ENCODE measurements around the gene POLE2.

The POLE2 gene

DNA sequence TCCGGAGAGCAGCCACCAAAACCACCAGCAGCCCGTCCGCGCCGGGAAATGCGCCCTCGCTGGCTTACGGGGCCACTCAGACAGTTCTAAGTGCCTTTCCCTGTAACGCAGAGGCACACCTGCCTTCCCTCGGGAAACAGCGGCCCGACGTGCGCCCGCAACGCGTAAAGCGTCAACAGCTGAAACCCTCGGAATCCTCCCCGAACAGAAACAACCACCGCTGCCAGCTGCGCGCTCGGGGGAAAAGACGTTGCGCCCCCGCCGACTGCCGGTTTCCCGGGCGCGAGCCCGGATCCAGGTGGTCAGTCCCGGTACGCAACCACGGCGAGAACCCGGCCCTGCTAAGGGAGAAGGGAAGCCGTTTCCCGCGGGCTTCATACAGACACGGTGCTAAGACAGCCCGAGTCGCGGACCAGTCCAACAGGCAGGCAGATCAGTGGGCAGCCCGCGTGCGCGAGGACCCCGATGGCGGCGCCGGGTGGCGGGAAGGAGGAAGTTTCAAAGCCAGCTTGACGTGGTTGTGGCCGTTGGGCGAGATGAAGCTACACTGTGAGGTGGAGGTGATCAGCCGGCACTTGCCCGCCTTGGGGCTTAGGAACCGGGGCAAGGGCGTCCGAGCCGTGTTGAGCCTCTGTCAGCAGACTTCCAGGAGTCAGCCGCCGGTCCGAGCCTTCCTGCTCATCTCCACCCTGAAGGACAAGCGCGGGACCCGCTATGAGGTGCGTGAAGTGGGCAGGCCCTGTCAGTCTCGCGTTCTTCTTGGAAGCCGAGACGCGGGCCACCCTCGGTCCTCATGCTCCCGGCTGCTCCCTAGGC is 89.3 kb downstream of the POLE2 start, which contains the start of gene LRR1:
Gene LRR1 (plus strand): TSS at position 456 of the 816 bp plus-strand sequence. CDS start 81 bp downstream, at position 537.
- Histone ChIP-seq H2BK120ac (ENCODE audit: low read depth, low read length) (peak within 1 kb of the TSS; percentile 59), H2AK5ac (ENCODE audit: low read length, severe bottlenecking) (no peak within 1 kb of the TSS), H3K9me3 (ENCODE audit: control insufficient read depth, low read length) (no peaks in the 10 kb centered on the region), H3K18ac (ENCODE audit: low read depth in 1 of 2, low read length in 2 of 2) (peak within 1 kb of the TSS; percentile 93 to 97), H2BK12ac (ENCODE audit: low read length in 2 of 2) (peak within 1 kb of the TSS; percentile 73 to 84), H3K4me3 (ENCODE audit: insufficient read depth in 1 of 2, low read depth in 1 of 2, low read length in 2 of 2) (peak within 1 kb of the TSS; percentile 86 to 99), H3K23ac (ENCODE audit: low read length in 2 of 2) (peak within 1 kb of the TSS in 1 of 2 experiments; percentile 90), H4K8ac (ENCODE audit: low read length) (peak within 1 kb of the TSS; percentile 95), H4K91ac (ENCODE audit: low read length) (peak within 1 kb of the TSS; percentile 98), H2BK5ac (ENCODE audit: low read depth, low read length, poor library complexity, severe bottlenecking) (peak within 1 kb of the TSS; percentile 94), H3K4me2 (ENCODE audit: low read length, poor library complexity, severe bottlenecking) (peak within 1 kb of the TSS; percentile 94), H3K79me1 (replicated peaks; ENCODE audit: low read length, poor library complexity, severe bottlenecking) (peaks cover 7% of the 10 kb centered on the region), H3K27ac (ENCODE audit: low read length, poor library complexity, severe bottlenecking) (peak within 1 kb of the TSS; percentile 97), H3K4ac (ENCODE audit: low read depth in 1 of 2, low read length in 2 of 2) (peak within 1 kb of the TSS; percentile 80 to 97), H3K4me1 (ENCODE audit: control insufficient read depth, insufficient read depth, low read depth, low read length) (peaks cover 2% of the 10 kb centered on the region), H3K27me3 (ENCODE audit: control insufficient read depth in 1 of 2, insufficient read depth in 1 of 2, low read length in 2 of 2) (no peaks in the 10 kb centered on the region), H3K36me3 (ENCODE audit: control insufficient read depth in 1 of 2, insufficient read depth in 2 of 2, low read depth in 1 of 2, low read length in 2 of 2) (peaks cover 0 to 5% of the 10 kb centered on the region in 2 experiments), H2BK15ac (ENCODE audit: low read depth, poor library complexity, severe bottlenecking) (peak within 1 kb of the TSS; percentile 88), H3K14ac (ENCODE audit: low read length in 2 of 2) (peak within 1 kb of the TSS in 1 of 2 experiments; percentile 45), H3K9ac (ENCODE audit: low read length) (peak within 1 kb of the TSS; percentile 100), H2AFZ (ENCODE audit: low read depth, low read length) (peak within 1 kb of the TSS; percentile 54)
- DNase-seq = peak; percentile 92
- WGBS = under 1% methylated on average over 77 of the region's 77 CpGs

DNA sequence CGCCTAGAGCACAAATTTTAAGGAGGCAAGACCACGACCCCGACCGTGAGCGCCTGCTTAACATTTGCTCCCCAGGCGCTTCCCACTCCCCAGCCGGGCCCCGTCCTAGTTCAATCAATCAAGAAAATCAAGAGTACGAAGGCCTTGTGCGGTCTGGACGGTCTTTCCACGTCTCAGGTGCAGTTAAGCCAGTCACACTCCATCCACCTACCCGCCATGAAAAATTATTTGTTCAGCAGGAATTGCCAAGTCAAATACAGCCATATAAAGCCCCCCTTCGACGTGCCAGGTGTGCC is 89.9 kb downstream of the POLE2 start:
- peak overlapping the region in 1 of 2 experiments; percentile 90 for H3K23ac ChIP-seq (ENCODE audit: low read length in 2 of 2)
- no peak overlapping the region for H2BK5ac ChIP-seq (ENCODE audit: low read depth, low read length, poor library complexity, severe bottlenecking)
- peak overlapping the region; percentile 95 for H4K8ac ChIP-seq (ENCODE audit: low read length)
- H3K27me3 ChIP-seq (ENCODE audit: control insufficient read depth in 1 of 2, insufficient read depth in 1 of 2, low read length in 2 of 2) = no peaks in the 10 kb centered on the region
- peak overlapping the region; percentile 98 for H4K91ac ChIP-seq (ENCODE audit: low read length)
- H2BK15ac ChIP-seq (ENCODE audit: low read depth, poor library complexity, severe bottlenecking) = no peak overlapping the region
- under 1% methylated on average over 15 of the region's 15 CpGs for WGBS
- H2AK5ac ChIP-seq (ENCODE audit: low read length, severe bottlenecking) = no peak overlapping the region
- H3K9ac ChIP-seq (ENCODE audit: low read length) = peak overlapping the region; percentile 100
- peak overlapping the region; percentile 86 to 99 for H3K4me3 ChIP-seq (ENCODE audit: insufficient read depth in 1 of 2, low read depth in 1 of 2, low read length in 2 of 2)
- H3K18ac ChIP-seq (ENCODE audit: low read depth in 1 of 2, low read length in 2 of 2) = peak overlapping the region; percentile 91 to 97
- H3K27ac ChIP-seq (ENCODE audit: low read length, poor library complexity, severe bottlenecking) = peak overlapping the region; percentile 97
- H3K4me1 ChIP-seq (ENCODE audit: control insufficient read depth, insufficient read depth, low read depth, low read length) = peaks cover 2% of the 10 kb centered on the region
- peaks cover 0 to 3% of the 10 kb centered on the region in 2 experiments for H3K36me3 ChIP-seq (ENCODE audit: control insufficient read depth in 1 of 2, insufficient read depth in 2 of 2, low read depth in 1 of 2, low read length in 2 of 2)
- H3K4ac ChIP-seq (ENCODE audit: low read depth in 1 of 2, low read length in 2 of 2) = peak overlapping the region; percentile 80 to 97
- peak overlapping the region in 1 of 2 experiments; percentile 45 for H3K14ac ChIP-seq (ENCODE audit: low read length in 2 of 2)
- no peak for DNase-seq
- peaks cover 6% of the 10 kb centered on the region for H3K79me1 ChIP-seq (replicated peaks; ENCODE audit: low read length, poor library complexity, severe bottlenecking)
- H3K4me2 ChIP-seq (ENCODE audit: low read length, poor library complexity, severe bottlenecking) = peak overlapping the region; percentile 94
- peak overlapping the region; percentile 59 for H2BK120ac ChIP-seq (ENCODE audit: low read depth, low read length)
- peak overlapping the region in 1 of 2 experiments; percentile 73 for H2BK12ac ChIP-seq (ENCODE audit: low read length in 2 of 2)
- no peaks in the 10 kb centered on the region for H3K9me3 ChIP-seq (ENCODE audit: control insufficient read depth, low read length)
- peak overlapping the region; percentile 48 for H2AFZ ChIP-seq (ENCODE audit: low read depth, low read length)

DNA sequence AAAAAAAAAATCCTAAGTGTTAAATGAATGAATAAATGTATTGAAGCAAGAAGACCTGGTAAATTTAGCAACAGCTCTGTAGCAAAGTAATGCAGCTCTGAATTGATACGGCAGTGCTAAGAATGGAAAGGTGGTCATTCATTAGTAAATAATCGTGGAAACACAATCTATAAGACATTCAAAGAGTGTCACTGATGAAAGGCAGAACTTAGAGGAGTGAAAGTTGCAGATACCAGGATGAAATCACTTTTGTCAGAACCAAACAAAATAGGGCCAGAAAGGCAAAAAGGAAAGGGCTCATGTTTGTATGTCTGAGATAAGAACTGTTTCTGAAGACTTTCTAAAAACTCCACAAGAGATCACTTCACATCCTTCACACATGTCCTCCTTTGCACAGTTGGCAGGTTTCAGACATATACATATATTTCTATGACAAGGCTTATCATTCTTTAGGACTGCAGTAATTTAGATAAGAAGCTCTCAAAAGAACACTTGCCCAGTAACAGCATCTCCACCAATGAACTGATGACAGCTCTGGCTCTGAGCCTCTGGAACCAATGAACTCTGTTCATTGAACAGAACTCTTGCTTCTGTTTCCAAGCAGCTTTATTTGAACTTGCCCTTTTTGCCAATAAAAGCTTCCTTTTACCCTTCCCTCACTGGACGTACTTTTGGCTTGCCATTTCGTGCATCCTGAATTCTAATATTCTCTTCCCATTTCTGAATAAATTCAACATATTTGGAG is 93.5 kb downstream of the POLE2 start:
- H2BK5ac ChIP-seq (ENCODE audit: low read depth, low read length, poor library complexity, severe bottlenecking) = no peak overlapping the region
- WGBS = 54% methylated on average over 4 of the region's 4 CpGs

More for the DNA sequence above, 93.5 kb downstream of the POLE2 start:
- DNase-seq = peak; percentile 85
- Histone ChIP-seq H2AFZ (ENCODE audit: low read depth, low read length) (no peak overlapping the region), H2BK15ac (ENCODE audit: low read depth, poor library complexity, severe bottlenecking) (no peak overlapping the region), H3K18ac (ENCODE audit: low read depth in 1 of 2, low read length in 2 of 2) (no peak overlapping the region), H3K4ac (ENCODE audit: low read depth in 1 of 2, low read length in 2 of 2) (no peak overlapping the region), H4K91ac (ENCODE audit: low read length) (no peak overlapping the region), H3K27ac (ENCODE audit: low read length, poor library complexity, severe bottlenecking) (no peak overlapping the region), H3K4me3 (ENCODE audit: insufficient read depth in 1 of 2, low read depth in 1 of 2, low read length in 2 of 2) (no peak overlapping the region), H2AK5ac (ENCODE audit: low read length, severe bottlenecking) (no peak overlapping the region), H3K9me3 (ENCODE audit: control insufficient read depth, low read length) (no peaks in the 10 kb centered on the region), H3K4me2 (ENCODE audit: low read length, poor library complexity, severe bottlenecking) (no peak overlapping the region), H3K27me3 (ENCODE audit: control insufficient read depth in 1 of 2, insufficient read depth in 1 of 2, low read length in 2 of 2) (no peaks in the 10 kb centered on the region), H3K23ac (ENCODE audit: low read length in 2 of 2) (no peak overlapping the region), H2BK120ac (ENCODE audit: low read depth, low read length) (no peak overlapping the region), H2BK12ac (ENCODE audit: low read length in 2 of 2) (no peak overlapping the region), H3K9ac (ENCODE audit: low read length) (peak overlapping the region; percentile 26), H3K4me1 (ENCODE audit: control insufficient read depth, insufficient read depth, low read depth, low read length) (peaks cover 2% of the 10 kb centered on the region), H3K14ac (ENCODE audit: low read length in 2 of 2) (no peak overlapping the region), H3K36me3 (ENCODE audit: control insufficient read depth in 1 of 2, insufficient read depth in 2 of 2, low read depth in 1 of 2, low read length in 2 of 2) (no peaks in the 10 kb centered on the region), H4K8ac (ENCODE audit: low read length) (no peak overlapping the region), H3K79me1 (replicated peaks; ENCODE audit: low read length, poor library complexity, severe bottlenecking) (peaks cover 2% of the 10 kb centered on the region)

Data from mesenchymal stem cell (in vitro differentiated cells and primary cell).